ENCODE results near the gene NCAM1. TPM values are rescaled to one million over a fixed set of nuclear protein-coding genes. Genes with fewer than 3 reads are reported as not detected.

NCAM1 gene
- total and polyA plus RNA-seq, 2 experiments from 2014 or later = 0.76 to 1.6 TPM

DNA sequence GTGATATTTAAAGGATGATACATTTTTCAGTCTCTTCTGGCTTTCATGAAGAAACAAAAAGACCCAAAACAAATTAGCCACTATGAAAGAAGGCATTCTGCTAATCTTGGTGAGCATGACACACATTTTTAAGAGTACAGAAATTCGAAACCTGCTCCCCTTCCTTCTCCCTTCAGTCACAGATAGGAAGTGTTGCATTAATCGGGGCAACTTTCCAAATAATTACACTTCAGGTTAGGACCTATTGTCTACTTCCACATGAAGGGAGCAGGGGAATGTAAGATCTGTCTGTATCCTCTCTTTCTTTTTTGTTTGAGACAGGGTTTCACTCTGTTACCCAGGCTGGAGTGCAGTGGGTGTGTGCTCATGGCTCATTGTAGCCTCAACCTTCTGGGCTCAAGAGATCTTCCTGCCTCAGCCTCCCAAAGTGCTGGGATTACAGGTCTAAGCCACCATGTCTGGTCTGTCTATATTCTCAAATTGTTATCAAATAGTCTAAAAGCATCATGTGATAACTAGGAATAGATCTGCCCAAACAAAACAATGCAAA, 45.8 kb downstream of the NCAM1 start (continued):
- no peak for TF ChIP-seq ZNF462 (CRISPR knock-in tag; IDR thresholded peaks at IDR 0.05)
- no peak for TF ChIP-seq ZNF114 (CRISPR knock-in tag; IDR thresholded peaks at IDR 0.05)
- TF ChIP-seq ZNF331 (CRISPR knock-in tag; IDR thresholded peaks at IDR 0.05; ENCODE audit: low read depth) = no peak

- DNase-seq (ENCODE audit: low spot score) (peak; percentile 5), ATAC-seq (peak; percentile 68)
- H3K9me3 Mint-ChIP-seq = no peaks in the 10 kb centered on the region
- no peaks in the 10 kb centered on the region for H4K20me1 ChIP-seq (replicated peaks; ENCODE audit: insufficient read depth)
- no peaks in the 10 kb centered on the region for H3K36me3 ChIP-seq (ENCODE audit: insufficient read depth)
- H3K79me2 ChIP-seq (replicated peaks; ENCODE audit: insufficient read depth) = no peaks in the 10 kb centered on the region
- TF ChIP-seq, protein P1, sequence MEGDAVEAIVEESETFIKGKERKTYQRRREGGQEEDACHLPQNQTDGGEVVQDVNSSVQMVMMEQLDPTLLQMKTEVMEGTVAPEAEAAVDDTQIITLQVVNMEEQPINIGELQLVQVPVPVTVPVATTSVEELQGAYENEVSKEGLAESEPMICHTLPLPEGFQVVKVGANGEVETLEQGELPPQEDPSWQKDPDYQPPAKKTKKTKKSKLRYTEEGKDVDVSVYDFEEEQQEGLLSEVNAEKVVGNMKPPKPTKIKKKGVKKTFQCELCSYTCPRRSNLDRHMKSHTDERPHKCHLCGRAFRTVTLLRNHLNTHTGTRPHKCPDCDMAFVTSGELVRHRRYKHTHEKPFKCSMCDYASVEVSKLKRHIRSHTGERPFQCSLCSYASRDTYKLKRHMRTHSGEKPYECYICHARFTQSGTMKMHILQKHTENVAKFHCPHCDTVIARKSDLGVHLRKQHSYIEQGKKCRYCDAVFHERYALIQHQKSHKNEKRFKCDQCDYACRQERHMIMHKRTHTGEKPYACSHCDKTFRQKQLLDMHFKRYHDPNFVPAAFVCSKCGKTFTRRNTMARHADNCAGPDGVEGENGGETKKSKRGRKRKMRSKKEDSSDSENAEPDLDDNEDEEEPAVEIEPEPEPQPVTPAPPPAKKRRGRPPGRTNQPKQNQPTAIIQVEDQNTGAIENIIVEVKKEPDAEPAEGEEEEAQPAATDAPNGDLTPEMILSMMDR (conservative IDR thresholded peaks at IDR 0.05; ENCODE audit: low read depth in 2 of 2) = peak in 1 of 2 experiments; percentile 22; a peak in 1 of 4 replicates
- no peak for TF ChIP-seq ETS1 (IDR thresholded peaks at IDR 0.05)
- no peak overlapping the region for H3K4me3 Mint-ChIP-seq
- H3K4me3 ChIP-seq = no peak overlapping the region
- H3K27me3 ChIP-seq (ENCODE audit: insufficient read depth) = no peaks in the 10 kb centered on the region
- no peaks in the 10 kb centered on the region for H3K4me1 Mint-ChIP-seq
- no peaks in the 10 kb centered on the region for H3F3A ChIP-seq (replicated peaks; ENCODE audit: low read depth)
- no peak overlapping the region for H3K27ac ChIP-seq (ENCODE audit: low read depth)
- H3K4me1 ChIP-seq (ENCODE audit: insufficient read depth) = no peaks in the 10 kb centered on the region
- H3K27ac Mint-ChIP-seq = no peak overlapping the region
- no peak overlapping the region for H2AFZ ChIP-seq
- H3K27me3 Mint-ChIP-seq (ENCODE audit: insufficient read depth, low read depth, poor library complexity) = no peaks in the 10 kb centered on the region
- H3K9me2 ChIP-seq (ENCODE audit: insufficient read depth) = no peaks in the 10 kb centered on the region
- no peak overlapping the region for H3K4me2 ChIP-seq
- H3K36me3 Mint-ChIP-seq (ENCODE audit: low read depth) = no peaks in the 10 kb centered on the region
Measured at GRCh38 chr11:113014262-113015097, 53.3 kb downstream of the NCAM1 start.
